ENCODE data around the gene DHX58. TPM values are rescaled to one million over a fixed set of nuclear protein-coding genes. Genes with fewer than 3 reads are reported as not detected.

Gene DHX58
- total RNA-seq (34.6 and 39.7 TPM in 2 replicates), polyA plus RNA-seq (31.6 and 57.6 TPM in 2 replicates), polyA minus RNA-seq (20.2 and 25.7 TPM in 2 replicates)
- total RNA-seq (2013): 38.3 TPM

GRCh38 chr17:42112552-42113176 is at the start of gene DHX58:
DHX58 (minus strand) TSS chr17:42112714; CDS start chr17:42111892, 822 bp downstream.
- intact Hi-C loops (cut with micrococcal nuclease): loop anchor here (1.0 to 10.0 kb wide), 5 partner anchors 43 to 272 kb away; partner anchors contain the start of genes KCNH4, ODAD4 and STAT3
- ATAC-seq (ENCODE audit: low read depth) (peak; percentile 71), DNase-seq (peak; percentile 91)
- ChIA-PET POLR2A (interaction anchor here (0.6 to 1.9 kb wide), 10 partner anchors 8 to 253 kb away, joined by 3 to 25 read pairs (median 4); partner anchors contain the start of genes CNP, DNAJC7 and KAT2A), CTCF (interaction anchor here (0.6 to 6.9 kb wide), 15 partner anchors 12 to 435 kb away, joined by 3 to 115 read pairs (median 4); partner anchors contain the start of genes CNP, DNAJC7 and NKIRAS2)
- Histone ChIP-seq H3K36me3 (replicated peaks in 1 of 2; ENCODE audit: control extremely low read depth in 1 of 2, control insufficient read depth in 1 of 2, extremely low read depth in 1 of 2, insufficient read depth in 2 of 2, low read length in 1 of 2) (peaks cover 0 to 35% of the 10 kb centered on the region in 2 experiments), H3K27ac (ENCODE audit: low read length in 2 of 2) (peak within 1 kb of the TSS; percentile 85 to 88), H3K27me3 (replicated peaks in 1 of 4; ENCODE audit: control extremely low read depth in 1 of 4, control insufficient read depth in 3 of 4, insufficient read depth in 4 of 4, low read length in 3 of 4) (no peaks in the 10 kb centered on the region), H3K4me1 (ENCODE audit: control insufficient read depth in 2 of 2, insufficient read depth in 2 of 2, low read length in 2 of 2) (peaks cover 38 to 54% of the 10 kb centered on the region in 2 donors), H3K4me3 (ENCODE audit: control extremely low read depth in 1 of 5, extremely low read depth in 1 of 5, insufficient read depth in 1 of 5, low read depth in 2 of 5, low read length in 4 of 5) (peak within 1 kb of the TSS; percentile 26 to 77 (median 53)), H3K79me2 (ENCODE audit: control insufficient read depth, insufficient read depth, low read length) (peaks cover 14% of the 10 kb centered on the region), H4K20me1 (ENCODE audit: control insufficient read depth, insufficient read depth, low read length, poor library complexity, severe bottlenecking) (no peaks in the 10 kb centered on the region), H2AFZ (ENCODE audit: insufficient read depth, low read depth, low read length, poor library complexity, severe bottlenecking) (peak within 1 kb of the TSS; percentile 73), H3K4me2 (replicated peaks; ENCODE audit: low read depth, low read length, poor library complexity, severe bottlenecking) (peak within 1 kb of the TSS; percentile 92), H3K9ac (ENCODE audit: low read length) (peak within 1 kb of the TSS; percentile 81), H3K9me3 (ENCODE audit: control extremely low read depth in 1 of 3, control insufficient read depth in 2 of 3, insufficient read depth in 1 of 3, low read length in 2 of 3) (peaks cover 0 to 4% (median 0%) of the 10 kb centered on the region in 3 donors)
- Mint-ChIP-seq H3K4me3 (peak within 1 kb of the TSS; percentile 88), H3K27ac (peak within 1 kb of the TSS; percentile 97), H3K4me1 (peaks cover 57% of the 10 kb centered on the region), H3K9me3 (ENCODE audit: insufficient read depth) (no peaks in the 10 kb centered on the region), H3K27me3 (no peaks in the 10 kb centered on the region)
- no peak for TF ChIP-seq CTCF (IDR thresholded peaks at IDR 0.05)
- TF ChIP-seq EZH2 (IDR thresholded peaks at IDR 0.05; ENCODE audit: borderline replicate concordance, insufficient read depth, low read depth, low read length, poor library complexity, severe bottlenecking): no peak
- 0% methylated on average over 8 of the region's 10 CpGs for WGBS (ENCODE audit: insufficient coverage)

- TF ChIP-seq CTCF (IDR thresholded peaks at IDR 0.05) (no peak), EZH2 (IDR thresholded peaks at IDR 0.05; ENCODE audit: borderline replicate concordance, insufficient read depth, low read depth, low read length, poor library complexity, severe bottlenecking) (no peak)
- Histone ChIP-seq H3K36me3 (replicated peaks in 1 of 2; ENCODE audit: control extremely low read depth in 1 of 2, control insufficient read depth in 1 of 2, extremely low read depth in 1 of 2, insufficient read depth in 2 of 2, low read length in 1 of 2) (no peaks in the 10 kb centered on the region), H3K27ac (ENCODE audit: low read length in 2 of 2) (no peak overlapping the region), H3K4me1 (ENCODE audit: control insufficient read depth in 2 of 2, insufficient read depth in 2 of 2, low read length in 2 of 2) (peaks cover under 1 to 3% of the 10 kb centered on the region in 2 donors), H3K9me3 (ENCODE audit: control extremely low read depth in 1 of 3, control insufficient read depth in 2 of 3, insufficient read depth in 1 of 3, low read length in 2 of 3) (peaks cover 0 to 11% (median 0%) of the 10 kb centered on the region in 3 donors), H3K9ac (ENCODE audit: low read length) (no peak overlapping the region), H3K79me2 (ENCODE audit: control insufficient read depth, insufficient read depth, low read length) (no peaks in the 10 kb centered on the region), H4K20me1 (ENCODE audit: control insufficient read depth, insufficient read depth, low read length, poor library complexity, severe bottlenecking) (no peaks in the 10 kb centered on the region), H2AFZ (ENCODE audit: insufficient read depth, low read depth, low read length, poor library complexity, severe bottlenecking) (no peak overlapping the region), H3K4me3 (ENCODE audit: control extremely low read depth in 1 of 5, extremely low read depth in 1 of 5, insufficient read depth in 1 of 5, low read depth in 2 of 5, low read length in 4 of 5) (no peak overlapping the region), H3K27me3 (replicated peaks in 1 of 4; ENCODE audit: control extremely low read depth in 1 of 4, control insufficient read depth in 3 of 4, insufficient read depth in 4 of 4, low read length in 3 of 4) (no peaks in the 10 kb centered on the region), H3K4me2 (replicated peaks; ENCODE audit: low read depth, low read length, poor library complexity, severe bottlenecking) (no peak overlapping the region)
- ChIA-PET CTCF (interaction anchor here (1.5 to 1.7 kb wide), 2 partner anchors 21 to 197 kb away, joined by 5 to 6 read pairs; partner anchors contain the start of gene KCNH4), POLR2A (interaction anchor here (0.7 kb wide), 1 partner anchor 418 kb away, joined by 4 read pairs; no protein-coding TSS in a partner anchor)
- H3K4me3 Mint-ChIP-seq: no peak overlapping the region
- intact Hi-C loops (cut with micrococcal nuclease): no loop called here
- 100% methylated on average over 6 of the region's 7 CpGs for whole genome bisulfite sequencing (ENCODE audit: insufficient coverage)
- peaks cover 9% of the 10 kb centered on the region for H3K4me1 Mint-ChIP-seq
- no peaks in the 10 kb centered on the region for H3K27me3 Mint-ChIP-seq
- DNase-seq (no peak), ATAC-seq (ENCODE audit: low read depth) (no peak)
- H3K27ac Mint-ChIP-seq: no peak overlapping the region
- no peaks in the 10 kb centered on the region for H3K9me3 Mint-ChIP-seq (ENCODE audit: insufficient read depth)
Observed at GRCh38 chr17:42160531-42160910, 48.0 kb upstream of the DHX58 start.
